HL-60 (cell line): Measurements from ENCODE around the gene DHX35.

Experiments used
- DNase-seq, 2 experiments: peaks; one replicate each; pipeline ENCODE4 v3.0.0-alpha.2; 2010 to 2020; ENCODE audit warnings: low read depth in 1 of 2, low spot score in 1 of 2
- H3K27ac ChIP-seq: fragments of 250-450 bp; sonication (Bioruptor Pico); replicated peaks from 2 replicates; pipeline ENCODE4 v1.5.1; 2020; ENCODE audit warnings: mild to moderate bottlenecking, moderate library complexity
- H3K27me3 ChIP-seq: fragments of 250-450 bp; sonication (Bioruptor Pico); 2 replicates; pipeline ENCODE4 v1.5.1; 2021; ENCODE audit warnings: mild to moderate bottlenecking, moderate library complexity; ENCODE audit not compliant: insufficient read depth, poor library complexity, severe bottlenecking
- H3K4me3 ChIP-seq: replicated peaks from 2 replicates; pipeline ENCODE4 v1.5.1; 2011; ENCODE audit warnings: mild to moderate bottlenecking, control low read depth, low read length; ENCODE audit not compliant: insufficient read depth
- GABPA ChIP-seq: IDR thresholded peaks from 2 replicates; pipeline ENCODE4 v1.6.1; 2012; ENCODE audit warnings: low read depth
- POLR2AphosphoS5 ChIP-seq: IDR thresholded peaks from 2 replicates; pipeline ENCODE4 v1.6.1; 2012; ENCODE audit warnings: low read depth
- SPI1 ChIP-seq: IDR thresholded peaks from 2 replicates; pipeline ENCODE4 v1.6.1; 2012; ENCODE audit warnings: low read depth, mild to moderate bottlenecking, borderline replicate concordance
- TF ChIP-seq, protein P1 (sequence below): IDR thresholded peaks from 2 replicates; pipeline ENCODE4 v1.6.1; 2012; ENCODE audit warnings: low read depth; ENCODE audit not compliant: insufficient replicate concordance
- TF ChIP-seq, protein P2 (sequence below): IDR thresholded peaks from one replicate; pipeline ENCODE4 v1.5.1; 2011; ENCODE audit warnings: low read length, control low read depth, inconsistent platforms; ENCODE audit not compliant: insufficient read depth

Gene DHX35

DNA sequence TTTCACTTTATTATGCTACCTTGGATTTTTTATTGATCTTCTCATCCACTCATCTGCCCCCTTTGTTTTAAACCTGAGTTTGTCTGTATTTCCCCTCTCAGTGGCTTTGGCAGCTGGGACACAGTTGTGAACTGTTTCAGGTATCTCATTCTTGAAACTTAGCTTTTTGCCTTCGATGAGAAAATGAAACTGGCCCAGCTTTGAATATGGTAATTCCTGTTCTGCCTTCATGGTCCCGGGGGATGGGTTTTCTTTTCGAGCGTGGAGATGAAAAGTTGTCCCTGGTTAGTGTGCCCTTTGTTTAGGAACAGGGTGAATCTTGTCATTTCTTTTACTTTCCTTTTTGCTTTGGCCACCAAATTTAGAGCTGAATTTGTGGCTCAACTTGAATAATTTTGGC is 25.6 kb downstream of the DHX35 start:
- Histone ChIP-seq H3K27me3 (no peaks in the 10 kb centered on the region), H3K27ac (no peak overlapping the region), H3K4me3 (no peak overlapping the region)
- TF ChIP-seq POLR2AphosphoS5: no peak
- no peak for TF ChIP-seq GABPA
- TF ChIP-seq, protein P1, sequence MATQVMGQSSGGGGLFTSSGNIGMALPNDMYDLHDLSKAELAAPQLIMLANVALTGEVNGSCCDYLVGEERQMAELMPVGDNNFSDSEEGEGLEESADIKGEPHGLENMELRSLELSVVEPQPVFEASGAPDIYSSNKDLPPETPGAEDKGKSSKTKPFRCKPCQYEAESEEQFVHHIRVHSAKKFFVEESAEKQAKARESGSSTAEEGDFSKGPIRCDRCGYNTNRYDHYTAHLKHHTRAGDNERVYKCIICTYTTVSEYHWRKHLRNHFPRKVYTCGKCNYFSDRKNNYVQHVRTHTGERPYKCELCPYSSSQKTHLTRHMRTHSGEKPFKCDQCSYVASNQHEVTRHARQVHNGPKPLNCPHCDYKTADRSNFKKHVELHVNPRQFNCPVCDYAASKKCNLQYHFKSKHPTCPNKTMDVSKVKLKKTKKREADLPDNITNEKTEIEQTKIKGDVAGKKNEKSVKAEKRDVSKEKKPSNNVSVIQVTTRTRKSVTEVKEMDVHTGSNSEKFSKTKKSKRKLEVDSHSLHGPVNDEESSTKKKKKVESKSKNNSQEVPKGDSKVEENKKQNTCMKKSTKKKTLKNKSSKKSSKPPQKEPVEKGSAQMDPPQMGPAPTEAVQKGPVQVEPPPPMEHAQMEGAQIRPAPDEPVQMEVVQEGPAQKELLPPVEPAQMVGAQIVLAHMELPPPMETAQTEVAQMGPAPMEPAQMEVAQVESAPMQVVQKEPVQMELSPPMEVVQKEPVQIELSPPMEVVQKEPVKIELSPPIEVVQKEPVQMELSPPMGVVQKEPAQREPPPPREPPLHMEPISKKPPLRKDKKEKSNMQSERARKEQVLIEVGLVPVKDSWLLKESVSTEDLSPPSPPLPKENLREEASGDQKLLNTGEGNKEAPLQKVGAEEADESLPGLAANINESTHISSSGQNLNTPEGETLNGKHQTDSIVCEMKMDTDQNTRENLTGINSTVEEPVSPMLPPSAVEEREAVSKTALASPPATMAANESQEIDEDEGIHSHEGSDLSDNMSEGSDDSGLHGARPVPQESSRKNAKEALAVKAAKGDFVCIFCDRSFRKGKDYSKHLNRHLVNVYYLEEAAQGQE: no peak
- TF ChIP-seq SPI1: no peak
- TF ChIP-seq, protein P2, sequence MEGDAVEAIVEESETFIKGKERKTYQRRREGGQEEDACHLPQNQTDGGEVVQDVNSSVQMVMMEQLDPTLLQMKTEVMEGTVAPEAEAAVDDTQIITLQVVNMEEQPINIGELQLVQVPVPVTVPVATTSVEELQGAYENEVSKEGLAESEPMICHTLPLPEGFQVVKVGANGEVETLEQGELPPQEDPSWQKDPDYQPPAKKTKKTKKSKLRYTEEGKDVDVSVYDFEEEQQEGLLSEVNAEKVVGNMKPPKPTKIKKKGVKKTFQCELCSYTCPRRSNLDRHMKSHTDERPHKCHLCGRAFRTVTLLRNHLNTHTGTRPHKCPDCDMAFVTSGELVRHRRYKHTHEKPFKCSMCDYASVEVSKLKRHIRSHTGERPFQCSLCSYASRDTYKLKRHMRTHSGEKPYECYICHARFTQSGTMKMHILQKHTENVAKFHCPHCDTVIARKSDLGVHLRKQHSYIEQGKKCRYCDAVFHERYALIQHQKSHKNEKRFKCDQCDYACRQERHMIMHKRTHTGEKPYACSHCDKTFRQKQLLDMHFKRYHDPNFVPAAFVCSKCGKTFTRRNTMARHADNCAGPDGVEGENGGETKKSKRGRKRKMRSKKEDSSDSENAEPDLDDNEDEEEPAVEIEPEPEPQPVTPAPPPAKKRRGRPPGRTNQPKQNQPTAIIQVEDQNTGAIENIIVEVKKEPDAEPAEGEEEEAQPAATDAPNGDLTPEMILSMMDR: no peak
- DNase-seq: no peak

DNA sequence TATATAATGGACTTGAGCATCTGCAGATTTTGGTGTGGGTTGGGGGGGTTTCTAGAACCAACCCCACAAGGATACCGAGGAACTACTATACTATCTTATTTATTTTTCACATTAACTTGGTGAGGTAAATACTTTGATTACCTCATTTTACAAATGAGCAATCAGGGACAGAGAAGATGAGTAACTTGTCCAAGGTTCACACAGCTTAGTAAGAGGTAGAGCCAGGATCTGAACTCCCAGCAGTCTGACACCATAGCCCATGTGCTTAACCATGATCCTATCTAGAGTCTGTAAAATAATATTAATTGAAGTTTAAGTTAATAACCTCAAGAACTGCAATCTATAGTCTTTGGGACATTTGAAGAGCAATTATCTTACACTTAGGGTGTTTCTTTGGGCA is 28.6 kb downstream of the DHX35 start:
- H3K27ac ChIP-seq: no peak overlapping the region
- no peak overlapping the region for H3K4me3 ChIP-seq
- DNase-seq: no peak
- H3K27me3 ChIP-seq: no peaks in the 10 kb centered on the region
- TF ChIP-seq, protein P1: no peak
- TF ChIP-seq SPI1 (no peak), GABPA (no peak), POLR2AphosphoS5 (no peak)
- TF ChIP-seq, protein P2: no peak

- no peak overlapping the region for H3K27ac ChIP-seq
- no peak overlapping the region for H3K4me3 ChIP-seq
- H3K27me3 ChIP-seq: no peaks in the 10 kb centered on the region
- TF ChIP-seq, protein P1: no peak
- TF ChIP-seq GABPA (no peak), SPI1 (no peak), POLR2AphosphoS5 (no peak)
- TF ChIP-seq, protein P2: no peak
- no peak for DNase-seq
Measured at GRCh38 chr20:38991814-38992704, 29.9 kb downstream of the DHX35 start.
